ENCODE results near the gene SCUBE2. TPM values are rescaled to one million over a fixed set of nuclear protein-coding genes. Genes with fewer than 3 reads are reported as not detected.
"Not testable (repeated sequence)": the region's sequence is repeated elsewhere in the genome, so short reads cannot be mapped to it uniquely, and the experiment has no call there.

The SCUBE2 gene
- total and polyA plus RNA-seq, 8 donors: 3.8 to 33.8 (median 16.5) TPM

GRCh38 chr11:9016916-9017642, 74.3 kb downstream of the SCUBE2 start:
- TF ChIP-seq CTCF (IDR thresholded peaks at IDR 0.05): no peak
- intact Hi-C loops (cut with DNase I): loop anchor here in 2 of 3 donors (5.0 kb wide), 2 partner anchors 115 to 120 kb away; no protein-coding TSS in a partner anchor
- ATAC-seq: no peak
- Histone ChIP-seq H3K4me1 (no peaks in the 10 kb centered on the region), H3K27ac (no peak overlapping the region), H3K36me3 (no peaks in the 10 kb centered on the region), H3K27me3 (no peaks in the 10 kb centered on the region), H3K9me3 (no peaks in the 10 kb centered on the region), H3K4me3 (no peak overlapping the region)
- FAIRE-seq: no peak
- WGBS, 2 donors: 82 to 83% methylated on average over 6 of the region's 6 CpGs
- DNase-seq: no peak

DNA sequence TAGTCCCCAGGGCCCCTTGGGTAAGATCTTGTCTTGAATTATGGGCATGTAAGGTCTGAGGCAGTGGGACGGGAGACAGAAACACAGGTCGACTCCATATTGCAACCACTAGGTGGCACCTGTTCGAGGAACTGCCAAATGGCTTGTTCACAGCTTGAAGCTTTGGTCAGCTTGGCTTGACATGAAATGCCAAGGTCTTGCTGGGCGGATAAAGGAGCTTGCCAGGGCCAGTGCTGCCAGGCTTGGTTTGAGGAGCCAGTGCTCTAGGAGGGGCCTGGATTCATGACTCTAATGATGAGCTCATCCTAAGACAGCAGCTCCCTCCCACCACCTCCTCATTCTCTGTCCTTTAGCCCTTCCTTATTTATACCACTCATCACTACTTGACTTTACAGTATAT, 75.7 kb downstream of the SCUBE2 start:
- no peak overlapping the region for H3K4me3 ChIP-seq
- no peaks in the 10 kb centered on the region for H3K27me3 ChIP-seq
- peak in 5 of 6 donors; percentile 60 to 82 (median 70) for DNase-seq
- no peak for FAIRE-seq
- no peaks in the 10 kb centered on the region for H3K36me3 ChIP-seq
- no peaks in the 10 kb centered on the region for H3K4me1 ChIP-seq
- H3K9me3 ChIP-seq: no peaks in the 10 kb centered on the region
- H3K27ac ChIP-seq: no peak overlapping the region
- 7% methylated on average over 4 of the region's 4 CpGs for WGBS, 2 donors
- peak; percentile 59 to 81 (median 74) for TF ChIP-seq CTCF (IDR thresholded peaks at IDR 0.05)
- intact Hi-C loops (cut with DNase I): loop anchor here in 2 of 3 donors (5.0 kb wide), 2 partner anchors 117 to 122 kb away; no protein-coding TSS in a partner anchor
- peak; percentile 89 to 98 (median 96) for ATAC-seq

DNA sequence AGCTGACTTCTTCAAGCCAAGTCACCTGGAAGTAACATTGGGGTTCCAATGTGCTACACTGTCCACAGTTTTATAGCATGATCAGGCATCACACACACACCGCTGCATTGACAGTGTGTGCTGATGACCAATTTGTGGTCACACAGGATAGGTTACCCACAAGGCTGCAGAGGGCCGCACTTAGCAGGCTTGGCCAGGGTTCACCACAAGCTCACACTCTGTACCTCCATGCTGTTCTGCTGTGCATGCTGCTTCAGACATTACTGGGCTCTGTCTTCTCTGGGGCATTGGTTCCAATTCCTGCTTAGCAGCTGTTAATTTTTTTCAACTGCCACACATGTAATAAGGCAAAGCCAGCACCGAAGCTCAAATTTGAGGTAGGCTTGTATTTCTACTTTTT, 76.6 kb downstream of the SCUBE2 start:
- FAIRE-seq: no peak
- H3K9me3 ChIP-seq: no peaks in the 10 kb centered on the region
- no peak overlapping the region for H3K27ac ChIP-seq
- H3K27me3 ChIP-seq: no peaks in the 10 kb centered on the region
- intact Hi-C loops (cut with DNase I): loop anchor here in 2 of 3 donors (5.0 kb wide), 2 partner anchors 117 to 122 kb away; no protein-coding TSS in a partner anchor
- no peak for ATAC-seq
- no peaks in the 10 kb centered on the region for H3K4me1 ChIP-seq
- 91% methylated on average over 3 of the region's 3 CpGs for WGBS, 2 donors
- no peaks in the 10 kb centered on the region for H3K36me3 ChIP-seq
- DNase-seq: no peak
- TF ChIP-seq CTCF (IDR thresholded peaks at IDR 0.05): no peak
- no peak overlapping the region for H3K4me3 ChIP-seq

- Histone ChIP-seq H3K4me1 (no peaks in the 10 kb centered on the region), H3K4me3 (no peak overlapping the region), H3K27ac (no peak overlapping the region), H3K9me3 (no peaks in the 10 kb centered on the region), H3K27me3 (no peaks in the 10 kb centered on the region), H3K36me3 (no peaks in the 10 kb centered on the region)
- DNase-seq (no peak), ATAC-seq (no peak), FAIRE-seq (no peak)
- intact Hi-C loops (cut with DNase I): no loop called here
- TF ChIP-seq CTCF (IDR thresholded peaks at IDR 0.05): no peak
- 79 to 85% methylated on average over 4 of the region's 4 CpGs for WGBS, 2 donors
Observed at GRCh38 chr11:9013373-9013772, 78.0 kb downstream of the SCUBE2 start.

DNA sequence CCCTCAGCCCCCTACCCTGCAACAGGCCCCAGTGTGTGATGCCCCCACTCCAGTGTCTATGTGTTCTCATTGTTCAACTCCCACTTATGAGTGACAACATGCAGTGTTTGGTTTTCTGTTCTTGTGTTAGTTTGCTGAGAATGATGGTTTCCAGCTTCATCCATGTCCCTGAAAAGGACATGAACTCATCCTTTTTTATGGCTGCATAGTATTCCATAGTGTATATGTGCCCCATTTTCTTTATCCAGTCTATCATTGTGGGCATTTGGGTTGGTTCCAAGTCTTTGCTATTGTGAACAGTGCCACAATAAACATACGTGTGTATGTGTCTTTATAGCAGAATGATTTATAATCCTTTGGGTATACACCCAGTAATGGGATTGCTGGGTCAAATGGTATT, 81.9 kb downstream of the SCUBE2 start:
- H3K4me3 ChIP-seq; H3K36me3 ChIP-seq; H3K27me3 ChIP-seq; FAIRE-seq; ATAC-seq; intact Hi-C loops (cut with DNase I); H3K4me1 ChIP-seq; DNase-seq; H3K27ac ChIP-seq; H3K9me3 ChIP-seq: not testable (repeated sequence)
- WGBS, 2 donors: 50 to 56% methylated on average over 1 of the region's 1 CpG

Measured in pancreas (tissue), 10 donors.